Measurements from ENCODE around the gene IGLL1.
"Not testable (repeated sequence)": the region's sequence is repeated elsewhere in the genome, so short reads cannot be mapped to it uniquely, and the experiment has no call there.

IGLL1 gene

DNA sequence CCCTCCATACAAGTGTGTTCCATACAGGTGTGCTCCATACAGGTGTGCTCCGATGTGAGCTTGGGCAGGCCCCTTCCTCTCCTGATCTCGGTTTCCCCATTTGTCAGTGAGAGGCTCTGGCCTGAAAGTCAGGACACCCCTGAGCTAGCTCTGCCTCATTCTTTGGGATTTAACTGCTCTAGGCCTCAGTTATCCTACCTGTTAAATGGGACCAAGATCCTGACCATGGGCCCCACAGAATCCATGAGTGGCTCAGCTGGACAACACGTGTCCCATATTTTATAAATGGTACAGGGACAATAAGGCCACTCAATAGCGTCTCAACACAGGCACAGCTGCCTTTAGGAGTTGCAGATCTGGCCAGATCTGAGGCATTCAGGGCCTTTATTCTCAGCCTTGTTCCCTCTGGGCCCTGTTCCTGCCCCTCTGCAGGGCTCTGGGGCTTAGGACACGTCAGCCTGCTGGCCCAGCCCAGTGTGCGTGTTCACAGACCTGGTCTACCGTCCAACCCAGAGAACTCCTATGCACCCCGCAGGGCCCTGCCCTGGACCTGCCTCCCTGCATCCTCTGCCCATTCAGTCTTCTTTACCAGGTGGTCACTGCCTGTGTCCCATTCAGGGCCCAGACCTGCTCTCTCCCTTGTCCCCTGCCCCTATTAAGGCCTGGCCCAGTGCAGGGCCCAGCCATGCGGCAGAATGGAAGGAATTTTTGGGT is 18.9 kb upstream of the IGLL1 start:
- no peak for DNase-seq (ENCODE audit: low read depth)

DNA sequence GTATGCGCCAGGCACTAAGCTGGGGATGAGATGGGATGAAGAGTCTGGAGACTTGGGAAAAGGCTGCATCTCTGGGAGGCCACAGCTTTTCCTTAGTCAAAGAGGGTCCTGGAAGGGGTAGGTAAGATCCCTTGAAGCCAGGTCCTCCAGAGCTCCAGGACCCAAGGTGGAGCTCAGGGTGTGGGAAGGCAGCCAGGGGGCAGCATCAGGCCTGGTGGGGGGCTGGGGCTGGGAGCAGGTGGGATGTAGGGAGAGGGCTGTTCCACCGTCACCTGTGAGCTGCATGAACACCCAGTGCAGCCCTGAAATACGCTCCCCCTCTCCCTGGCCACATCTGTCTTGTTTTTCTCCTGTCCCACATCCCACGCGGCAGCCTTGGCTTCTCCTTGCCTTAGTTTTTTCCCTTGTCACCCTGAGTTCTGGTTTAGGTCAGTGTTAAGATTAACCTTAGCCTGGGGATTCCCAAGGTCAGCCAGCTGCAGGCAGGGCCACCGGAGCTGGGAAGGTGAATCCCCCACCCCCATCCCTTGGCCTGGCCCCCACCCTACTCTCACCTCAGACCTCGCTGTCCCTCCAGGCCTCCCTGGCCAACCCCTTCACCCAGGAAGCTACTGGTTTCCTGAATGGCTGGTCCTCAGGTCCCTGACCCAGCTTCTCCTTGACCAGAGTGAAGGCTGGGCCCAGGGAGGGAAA is 17.6 kb upstream of the IGLL1 start:
- not testable (repeated sequence) for H3K4me3 ChIP-seq (ENCODE audit: control insufficient read depth, low read depth, low read length); DNase-seq (ENCODE audit: low read depth)

More for the DNA sequence above, 18.9 kb upstream of the IGLL1 start:
- no peak overlapping the region for H3K4me3 ChIP-seq (ENCODE audit: control insufficient read depth, low read depth, low read length)
- TF ChIP-seq, protein P1, sequence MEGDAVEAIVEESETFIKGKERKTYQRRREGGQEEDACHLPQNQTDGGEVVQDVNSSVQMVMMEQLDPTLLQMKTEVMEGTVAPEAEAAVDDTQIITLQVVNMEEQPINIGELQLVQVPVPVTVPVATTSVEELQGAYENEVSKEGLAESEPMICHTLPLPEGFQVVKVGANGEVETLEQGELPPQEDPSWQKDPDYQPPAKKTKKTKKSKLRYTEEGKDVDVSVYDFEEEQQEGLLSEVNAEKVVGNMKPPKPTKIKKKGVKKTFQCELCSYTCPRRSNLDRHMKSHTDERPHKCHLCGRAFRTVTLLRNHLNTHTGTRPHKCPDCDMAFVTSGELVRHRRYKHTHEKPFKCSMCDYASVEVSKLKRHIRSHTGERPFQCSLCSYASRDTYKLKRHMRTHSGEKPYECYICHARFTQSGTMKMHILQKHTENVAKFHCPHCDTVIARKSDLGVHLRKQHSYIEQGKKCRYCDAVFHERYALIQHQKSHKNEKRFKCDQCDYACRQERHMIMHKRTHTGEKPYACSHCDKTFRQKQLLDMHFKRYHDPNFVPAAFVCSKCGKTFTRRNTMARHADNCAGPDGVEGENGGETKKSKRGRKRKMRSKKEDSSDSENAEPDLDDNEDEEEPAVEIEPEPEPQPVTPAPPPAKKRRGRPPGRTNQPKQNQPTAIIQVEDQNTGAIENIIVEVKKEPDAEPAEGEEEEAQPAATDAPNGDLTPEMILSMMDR (conservative IDR thresholded peaks at IDR 0.05; ENCODE audit: control insufficient read depth, insufficient read depth, low read depth, low read length), result no peak

DNA sequence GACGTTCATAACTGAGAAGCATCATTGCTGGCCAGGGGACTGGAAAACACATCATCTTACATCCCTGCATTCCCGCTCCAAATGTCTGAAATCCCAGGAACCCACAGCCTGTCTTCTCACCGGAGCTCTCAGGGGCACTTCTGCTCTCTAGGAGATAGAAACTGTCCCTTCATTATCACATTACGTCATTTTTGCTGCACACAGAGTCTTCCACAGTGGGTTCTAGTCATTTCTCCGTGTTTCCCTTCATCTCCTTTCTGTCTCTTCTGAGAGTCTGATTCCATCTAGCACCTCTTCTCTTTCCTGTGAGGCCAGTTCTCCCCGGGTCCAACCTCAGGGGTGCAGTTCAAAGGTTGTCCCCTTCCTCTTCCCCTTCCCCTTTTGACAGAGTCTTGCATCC is 15.8 kb upstream of the IGLL1 start:
- DNase-seq (ENCODE audit: low read depth); H3K4me3 ChIP-seq (ENCODE audit: control insufficient read depth, low read depth, low read length): not testable (repeated sequence)

DNA sequence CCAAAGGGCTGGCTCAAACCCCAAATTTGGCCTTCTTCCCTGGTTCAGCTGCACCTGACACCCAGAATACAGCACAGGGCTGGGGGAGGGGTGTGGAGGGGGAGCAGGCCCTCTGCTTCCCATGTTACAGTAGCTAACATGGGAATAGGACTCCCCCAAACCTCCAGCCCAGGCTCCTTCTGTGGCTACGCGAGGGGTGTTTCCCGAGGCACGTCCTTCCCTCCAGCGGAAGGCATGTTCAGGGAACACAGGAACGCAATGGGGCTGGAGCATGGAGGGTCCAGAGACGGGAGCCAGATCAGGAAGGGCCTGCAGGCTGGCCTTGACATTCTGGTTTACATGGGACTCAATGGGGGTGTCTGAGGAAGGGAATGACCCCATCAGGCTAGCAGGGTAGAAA is 11.8 kb upstream of the IGLL1 start:
- H3K4me3 ChIP-seq (ENCODE audit: control insufficient read depth, low read depth, low read length), result no peak overlapping the region
- no peak for DNase-seq (ENCODE audit: low read depth)
- TF ChIP-seq, protein P1 (conservative IDR thresholded peaks at IDR 0.05; ENCODE audit: control insufficient read depth, insufficient read depth, low read depth, low read length), result no peak

DNA sequence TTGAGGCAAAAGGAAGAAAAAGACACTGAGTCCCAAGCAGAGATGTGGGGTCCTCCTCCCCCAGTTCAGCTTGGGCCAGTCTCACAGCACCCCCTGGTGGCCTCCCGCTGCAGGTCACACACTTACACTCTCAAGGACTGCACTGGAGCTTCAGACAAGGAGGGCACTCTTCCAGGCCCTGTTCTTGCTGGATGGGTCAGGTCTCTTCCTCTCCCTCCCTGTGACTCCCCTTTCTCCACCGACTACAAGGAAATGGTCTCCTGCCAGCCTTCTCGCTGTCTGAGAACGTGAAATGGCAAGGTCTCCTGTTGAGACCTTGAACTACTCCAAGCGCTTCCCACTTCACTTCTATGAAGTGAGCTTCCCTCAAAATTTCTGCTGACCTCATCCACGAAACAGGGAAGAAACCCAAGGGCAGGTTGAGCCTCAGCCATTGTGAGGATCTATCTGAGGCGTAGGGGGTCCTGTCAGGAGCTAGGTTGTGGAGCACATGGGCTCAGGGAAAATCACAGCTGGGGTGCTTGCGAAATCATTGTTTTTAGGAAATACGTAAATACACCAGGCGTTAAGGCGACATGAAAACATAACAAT is 11.2 kb upstream of the IGLL1 start:
- H3K4me3 ChIP-seq (ENCODE audit: control insufficient read depth, low read depth, low read length), result no peak overlapping the region
- peak; percentile 56 for DNase-seq (ENCODE audit: low read depth)
- TF ChIP-seq, protein P1 (conservative IDR thresholded peaks at IDR 0.05; ENCODE audit: control insufficient read depth, insufficient read depth, low read depth, low read length), result peak; percentile 89

DNA sequence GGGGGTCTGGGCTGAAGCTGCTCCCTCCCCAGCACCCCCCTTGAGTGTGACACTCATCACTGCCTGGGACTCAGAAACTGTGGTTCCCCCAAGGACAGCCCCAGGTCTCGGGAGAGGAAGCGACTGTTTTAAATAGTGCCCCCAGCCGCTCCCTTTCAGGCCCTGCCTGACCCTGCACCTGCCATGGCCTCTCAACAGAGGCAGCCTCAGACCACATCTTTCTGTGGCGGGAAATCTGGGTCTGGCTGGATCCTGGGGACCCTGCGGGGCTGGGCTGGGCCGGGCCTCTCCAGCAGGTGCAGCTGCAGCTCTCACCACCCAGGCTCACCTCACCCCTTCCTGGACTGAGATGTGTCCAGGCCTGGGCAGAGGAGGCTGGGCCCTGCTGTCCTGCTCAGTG is 3.7 kb upstream of the IGLL1 start:
- DNase-seq (ENCODE audit: low read depth), result no peak
- TF ChIP-seq, protein P1 (conservative IDR thresholded peaks at IDR 0.05; ENCODE audit: control insufficient read depth, insufficient read depth, low read depth, low read length), result no peak
- no peak overlapping the region for H3K4me3 ChIP-seq (ENCODE audit: control insufficient read depth, low read depth, low read length)

DNA sequence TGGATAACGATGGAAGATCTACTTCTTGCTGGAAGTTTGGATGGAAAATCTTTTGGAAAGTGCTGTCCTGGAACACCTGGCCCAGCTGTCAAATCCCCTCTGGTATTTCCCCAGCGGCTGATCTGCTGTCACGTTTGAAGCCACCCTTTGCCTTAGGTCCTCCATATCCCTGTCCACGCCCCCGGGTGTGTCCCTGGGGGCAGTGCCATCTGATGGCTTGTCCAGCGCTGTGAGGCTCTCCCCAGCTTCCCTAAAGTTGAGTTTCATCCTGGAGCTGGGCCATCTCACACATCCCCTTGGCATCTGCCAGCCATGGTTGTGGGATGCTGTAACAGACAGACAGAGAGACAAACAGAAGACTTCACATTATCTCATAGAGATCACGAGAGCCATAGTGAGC is 3.1 kb upstream of the IGLL1 start:
- no peak for DNase-seq (ENCODE audit: low read depth)
- TF ChIP-seq, protein P1 (conservative IDR thresholded peaks at IDR 0.05; ENCODE audit: control insufficient read depth, insufficient read depth, low read depth, low read length), result no peak
- no peak overlapping the region for H3K4me3 ChIP-seq (ENCODE audit: control insufficient read depth, low read depth, low read length)
